MCF 10A (cell line): ENCODE results near the gene TEX10. TPM values are rescaled to one million over a fixed set of nuclear protein-coding genes. Genes with fewer than 3 reads are reported as not detected.

ENCODE experiments used
- BruUV-seq: library from RNA; stranded (reverse); fragments of 400-500 nt; replicated peaks from 2 replicates; lab custom pipeline; 2021; lab: Mats Ljungman, UMichigan
- CTCF ChIA-PET: fragments of 300-600 bp; sonication (Branson Sonifier 250); formaldehyde crosslinking; extraction: SDS; loops from one replicate; lab custom pipeline; 2021; ENCODE audit warnings: antibody characterized with exemption, inconsistent platforms; lab: Yijun Ruan, JAX
- POLR2A ChIA-PET: fragments of 300-600, 350-650 bp; sonication (Branson Sonifier 250); formaldehyde crosslinking; extraction: SDS; loops from one replicate; lab custom pipeline; 2020; ENCODE audit warnings: antibody characterized with exemption, inconsistent platforms; lab: Yijun Ruan, JAX
- DNase-seq: peaks from one replicate; pipeline ENCODE4 v3.0.0-alpha.2; 2018; ENCODE audit not compliant: unreplicated experiment
- H3K27ac Mint-ChIP-seq: one replicate; pipeline ENCODE4 v1.8.0; 2022; ENCODE audit warnings: mild to moderate bottlenecking, low read depth, mixed read lengths; ENCODE audit not compliant: unreplicated experiment
- H3K27me3 Mint-ChIP-seq: one replicate; pipeline ENCODE4 v1.8.0; 2022; ENCODE audit warnings: mixed read lengths; ENCODE audit not compliant: insufficient read depth, unreplicated experiment
- H3K36me3 Mint-ChIP-seq: one replicate; pipeline ENCODE4 v1.8.0; 2022; ENCODE audit warnings: mild to moderate bottlenecking, moderate library complexity, mixed read lengths; ENCODE audit not compliant: insufficient read depth, unreplicated experiment
- H3K4me1 Mint-ChIP-seq: one replicate; pipeline ENCODE4 v1.8.0; 2022; ENCODE audit warnings: mixed read lengths; ENCODE audit not compliant: insufficient read depth, unreplicated experiment
- H3K4me3 Mint-ChIP-seq: one replicate; pipeline ENCODE4 v1.8.0; 2022; ENCODE audit warnings: mild to moderate bottlenecking, moderate library complexity, mixed read lengths; ENCODE audit not compliant: unreplicated experiment
- H3K9me3 Mint-ChIP-seq: one replicate; pipeline ENCODE4 v1.8.0; 2022; ENCODE audit warnings: mixed read lengths; ENCODE audit not compliant: unreplicated experiment
- intact Hi-C: fragments of 100-400 bp; cut with micrococcal nuclease; formaldehyde crosslinking; loops from 2 replicates; pipeline ENCODE4 v1.14.1; 2022
- total RNA-seq: library from RNA; stranded (reverse); gene quantifications from 2 replicates; pipeline ENCODE4 v1.2.3, GENCODE V29; 2022
- TF ChIP-seq, protein P1 (sequence below): fragments of 200-600 bp; IDR thresholded peaks from one replicate; pipeline ENCODE4 v1.8.0; 2022; ENCODE audit warnings: antibody characterized with exemption, mild to moderate bottlenecking; ENCODE audit not compliant: unreplicated experiment

The TEX10 gene
- total RNA-seq, 1 experiment from 2014 or later: 38.2 TPM

DNA sequence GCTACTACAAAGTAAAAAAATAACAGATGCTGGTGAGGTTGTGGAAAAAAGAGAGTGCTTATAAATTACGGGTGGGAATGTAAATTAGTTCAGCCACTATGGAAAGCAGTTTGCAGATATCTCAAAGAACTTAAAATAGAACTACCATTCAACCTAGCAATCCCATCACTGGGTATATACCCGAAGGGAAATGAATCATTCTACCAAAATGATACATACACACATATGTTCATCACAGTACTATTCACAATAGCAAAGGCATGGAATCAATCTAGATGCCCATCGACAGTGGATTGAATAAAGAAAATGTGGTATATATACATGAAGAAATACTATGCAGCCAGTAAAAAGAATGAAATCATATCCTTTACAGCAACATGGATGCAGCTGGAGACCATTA, 6.3 kb upstream of the TEX10 start:
- BruUV-seq: no TSS peak
- no peaks in the 10 kb centered on the region for H3K27me3 Mint-ChIP-seq
- no peak overlapping the region for H3K4me3 Mint-ChIP-seq
- ChIA-PET POLR2A (no interaction called here), CTCF (interaction anchor here (0.6 kb wide), 1 partner anchor 1479 kb away, joined by 3 read pairs; no protein-coding TSS in a partner anchor)
- DNase-seq: no peak
- no peak overlapping the region for H3K27ac Mint-ChIP-seq
- intact Hi-C loops: no loop called here
- H3K4me1 Mint-ChIP-seq: peaks cover 10% of the 10 kb centered on the region
- H3K36me3 Mint-ChIP-seq: no peaks in the 10 kb centered on the region
- H3K9me3 Mint-ChIP-seq: no peaks in the 10 kb centered on the region
- TF ChIP-seq, protein P1, sequence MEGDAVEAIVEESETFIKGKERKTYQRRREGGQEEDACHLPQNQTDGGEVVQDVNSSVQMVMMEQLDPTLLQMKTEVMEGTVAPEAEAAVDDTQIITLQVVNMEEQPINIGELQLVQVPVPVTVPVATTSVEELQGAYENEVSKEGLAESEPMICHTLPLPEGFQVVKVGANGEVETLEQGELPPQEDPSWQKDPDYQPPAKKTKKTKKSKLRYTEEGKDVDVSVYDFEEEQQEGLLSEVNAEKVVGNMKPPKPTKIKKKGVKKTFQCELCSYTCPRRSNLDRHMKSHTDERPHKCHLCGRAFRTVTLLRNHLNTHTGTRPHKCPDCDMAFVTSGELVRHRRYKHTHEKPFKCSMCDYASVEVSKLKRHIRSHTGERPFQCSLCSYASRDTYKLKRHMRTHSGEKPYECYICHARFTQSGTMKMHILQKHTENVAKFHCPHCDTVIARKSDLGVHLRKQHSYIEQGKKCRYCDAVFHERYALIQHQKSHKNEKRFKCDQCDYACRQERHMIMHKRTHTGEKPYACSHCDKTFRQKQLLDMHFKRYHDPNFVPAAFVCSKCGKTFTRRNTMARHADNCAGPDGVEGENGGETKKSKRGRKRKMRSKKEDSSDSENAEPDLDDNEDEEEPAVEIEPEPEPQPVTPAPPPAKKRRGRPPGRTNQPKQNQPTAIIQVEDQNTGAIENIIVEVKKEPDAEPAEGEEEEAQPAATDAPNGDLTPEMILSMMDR: no peak

DNA sequence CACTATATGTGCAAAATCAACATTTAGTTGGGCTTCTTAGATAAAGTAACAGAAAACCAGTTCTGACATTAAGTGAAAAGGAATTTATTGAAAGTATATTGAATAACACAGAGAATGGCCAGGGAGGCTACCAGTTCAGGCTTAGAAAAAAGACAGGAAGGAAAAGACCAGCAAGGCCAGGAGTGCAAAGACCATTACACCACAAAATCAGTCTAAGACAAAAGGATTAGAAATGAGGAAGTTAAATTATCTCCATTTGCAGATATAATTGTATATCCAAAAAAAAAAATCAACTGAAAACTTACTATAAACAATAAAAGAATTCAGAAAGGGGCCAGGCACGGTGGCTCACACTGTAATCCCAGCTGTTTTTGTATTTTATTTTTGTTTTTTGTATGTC, 4.8 kb upstream of the TEX10 start:
- Mint-ChIP-seq H3K36me3 (no peaks in the 10 kb centered on the region), H3K27ac (no peak overlapping the region), H3K27me3 (no peaks in the 10 kb centered on the region), H3K4me3 (no peak overlapping the region), H3K9me3 (no peaks in the 10 kb centered on the region), H3K4me1 (peaks cover 23% of the 10 kb centered on the region)
- TF ChIP-seq, protein P1: no peak
- ChIA-PET CTCF (interaction anchor here (0.6 kb wide), 1 partner anchor 943 kb away, joined by 4 read pairs; no protein-coding TSS in a partner anchor), POLR2A (interaction anchor here (0.6 kb wide), 1 partner anchor 26 kb away, joined by 3 read pairs; no protein-coding TSS in a partner anchor)
- DNase-seq: no peak
- no TSS peak for BruUV-seq
- intact Hi-C loops: no loop called here

DNA sequence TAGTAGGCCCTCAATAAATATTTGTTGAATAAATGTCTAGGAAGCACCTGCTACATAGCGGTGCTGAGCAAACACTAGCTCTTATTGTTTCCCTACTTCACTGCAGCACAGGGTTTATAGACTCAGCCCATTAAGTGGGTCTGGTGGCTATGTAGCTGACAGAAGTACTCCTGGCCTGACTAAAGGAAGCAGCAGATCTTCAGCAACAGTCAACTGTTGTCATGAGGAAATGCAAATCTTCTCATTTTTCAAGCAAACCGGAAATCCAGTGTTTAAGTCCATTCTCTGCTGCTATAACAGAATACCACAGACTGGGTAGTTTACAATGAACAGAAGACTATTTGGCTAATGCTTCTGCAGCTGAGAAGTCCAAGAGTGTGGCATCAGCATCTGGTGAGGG, 2.8 kb upstream of the TEX10 start:
- no peak overlapping the region for H3K27ac Mint-ChIP-seq
- peaks cover 27% of the 10 kb centered on the region for H3K4me1 Mint-ChIP-seq
- no TSS peak for BruUV-seq
- no peak overlapping the region for H3K4me3 Mint-ChIP-seq
- TF ChIP-seq, protein P1: no peak
- intact Hi-C loops: no loop called here
- H3K36me3 Mint-ChIP-seq: no peaks in the 10 kb centered on the region
- CTCF ChIA-PET: interaction anchor here (1.2 to 1.4 kb wide), 2 partner anchors 29 to 246 kb away, joined by 3 read pairs; no protein-coding TSS in a partner anchor
- no peak for DNase-seq
- POLR2A ChIA-PET: interaction anchor here (0.9 kb wide), 1 partner anchor 10 kb away, joined by 3 read pairs; no protein-coding TSS in a partner anchor
- no peaks in the 10 kb centered on the region for H3K27me3 Mint-ChIP-seq
- no peaks in the 10 kb centered on the region for H3K9me3 Mint-ChIP-seq

DNA sequence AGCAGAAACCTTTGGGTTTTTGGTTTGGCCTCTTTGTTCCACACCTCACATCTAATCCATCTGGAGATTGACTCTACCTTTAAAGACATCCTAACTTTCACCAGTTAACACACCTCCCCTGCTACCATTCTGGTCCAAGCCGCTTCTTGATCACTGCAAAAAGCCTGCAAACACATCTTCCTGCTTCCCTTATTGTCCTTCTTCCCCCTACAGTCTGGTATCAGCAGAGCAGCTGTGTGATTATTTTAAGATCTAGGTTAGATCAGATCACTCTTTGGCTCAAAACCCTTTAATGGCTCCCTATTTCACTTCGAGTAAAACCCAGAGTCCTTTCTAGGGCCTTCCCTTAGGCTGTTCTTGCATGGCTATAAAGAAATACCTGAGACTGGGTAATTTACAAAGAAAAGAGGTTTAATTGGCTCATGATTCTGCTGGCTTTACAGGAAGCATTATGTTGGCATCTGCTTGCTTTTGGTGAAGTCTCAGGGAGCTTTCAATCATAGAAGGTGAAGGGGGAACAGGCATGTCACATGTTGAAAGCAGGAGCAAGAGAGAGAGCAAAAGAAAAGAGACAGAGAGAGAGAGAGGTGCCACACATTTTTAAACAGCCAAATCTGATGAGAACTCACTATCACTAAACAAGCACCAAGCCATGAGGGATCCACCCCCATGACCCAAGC, 1.5 kb upstream of the TEX10 start:
- Mint-ChIP-seq H3K36me3 (peaks cover under 1% of the 10 kb centered on the region), H3K27me3 (no peaks in the 10 kb centered on the region), H3K9me3 (no peaks in the 10 kb centered on the region), H3K27ac (no peak overlapping the region), H3K4me3 (peak overlapping the region; percentile 8), H3K4me1 (peaks cover 35% of the 10 kb centered on the region)
- ChIA-PET POLR2A (interaction anchor here (1.7 to 8.7 kb wide), 3 partner anchors 22 to 86 kb away, joined by 6 to 143 read pairs (median 21); partner anchors contain the start of gene MSANTD3), CTCF (interaction anchor here (0.6 to 1.2 kb wide), 6 partner anchors 30 to 1851 kb away, joined by 3 to 5 read pairs (median 3); no protein-coding TSS in a partner anchor)
- DNase-seq: no peak
- intact Hi-C loops: no loop called here
- BruUV-seq: no TSS peak
- TF ChIP-seq, protein P1: no peak
